Sigmoid colon (tissue), 7 donors: ENCODE measurements around the gene CD99L2. TPM values are rescaled to one million over a fixed set of nuclear protein-coding genes. Genes with fewer than 3 reads are reported as not detected.
"Not testable (repeated sequence)": the region's sequence is repeated elsewhere in the genome, so short reads cannot be mapped to it uniquely, and the experiment has no call there.

Experiments
- DNase-seq: peaks from one replicate; pipeline ENCODE4 v3.0.0-alpha.2; 2019
- H3K27ac ChIP-seq, 4 donors: fragments of 200-600 bp; sonication (generic); one replicate each; pipeline ENCODE4 v1.5.1; 2016 to 2019; ENCODE audit warnings: mild to moderate bottlenecking in 1 of 4
- H3K27me3 ChIP-seq, 3 donors: fragments of 200-600 bp; sonication (generic); one replicate each; pipeline ENCODE4 v1.5.1; 2019; ENCODE audit warnings: mild to moderate bottlenecking in 1 of 3
- H3K36me3 ChIP-seq, 4 donors: fragments of 200-600 bp; sonication (generic); one replicate each; pipeline ENCODE4 v1.5.1; 2016 to 2019
- H3K4me1 ChIP-seq, 4 donors: fragments of 200-600 bp; sonication (generic); one replicate each; pipeline ENCODE4 v1.5.1; 2017 to 2019
- H3K4me3 ChIP-seq, 4 donors: fragments of 200-600 bp; sonication (generic); one replicate each; pipeline ENCODE4 v1.5.1; 2017 to 2019; ENCODE audit warnings: mild to moderate bottlenecking in 2 of 4, moderate library complexity in 1 of 4
- H3K9me3 ChIP-seq, 4 donors: fragments of 200-600 bp in 3 of 4; sonication (generic) in 3 of 4; one replicate each; pipeline versions ENCODE4 v1.5.1 to v1.6.1; 2013 to 2019
- EP300 ChIP-seq, 4 donors: sonication (generic); formaldehyde crosslinking; IDR thresholded peaks; one replicate each; pipeline ENCODE4 v1.6.1; 2017; ENCODE audit warnings: antibody characterized with exemption in 4 of 4
- POLR2A ChIP-seq, 2 donors: fragments of 450-650 bp; IDR thresholded peaks; one replicate each; pipeline ENCODE4 v1.6.1; 2016; ENCODE audit warnings: antibody characterized with exemption in 2 of 2, mild to moderate bottlenecking in 2 of 2, moderate library complexity in 2 of 2
- POLR2AphosphoS5 ChIP-seq, 4 donors: sonication (generic); formaldehyde crosslinking; IDR thresholded peaks; one replicate each; pipeline ENCODE4 v1.6.1; 2017; ENCODE audit warnings: antibody characterized with exemption in 4 of 4
- WGBS, 2 donors: extraction: QIAGEN DNeasy Blood & Tissue Kit; methylation state at CpG; one replicate each; pipeline ENCODE4 v1.1.7; 2013; 5-methylcytosine and 5-hydroxymethylcytosine counted together
- intact Hi-C: fragments of 100-400 bp; cut with DNase I; formaldehyde crosslinking; loops from one replicate; pipeline ENCODE4 v1.15.1; 2023
- polyA plus RNA-seq, 3 donors: library from polyadenylated mRNA; stranded (reverse); fragments of 200-250 nt; gene quantifications; one replicate each; pipeline ENCODE4 v1.2.3, GENCODE V29; 2013
- total RNA-seq, 4 donors: library from RNA; depleted of rRNA; stranded (reverse); fragments of >200 nt; gene quantifications; one replicate each; pipeline ENCODE4 v1.1.0, GENCODE V29; 2016
- TF ChIP-seq, protein P1 (sequence below), 4 experiments: fragments of 450-650 bp in 3 of 4; fragments of 200-600 bp in 1 of 4; IDR thresholded peaks; one replicate each; pipeline ENCODE4 v1.5.1; 2016 to 2019; ENCODE audit warnings: antibody characterized with exemption in 4 of 4, mild to moderate bottlenecking in 3 of 4, moderate library complexity in 2 of 4
- donor health status: healthy with polysubstance abuse.
- donor health status: Bipolar disorder and iron deficiency.
- donor health status: healthy.

The CD99L2 gene
- total and polyA plus RNA-seq, 7 donors, result 4.8 to 62.6 (median 55.8) TPM

DNA sequence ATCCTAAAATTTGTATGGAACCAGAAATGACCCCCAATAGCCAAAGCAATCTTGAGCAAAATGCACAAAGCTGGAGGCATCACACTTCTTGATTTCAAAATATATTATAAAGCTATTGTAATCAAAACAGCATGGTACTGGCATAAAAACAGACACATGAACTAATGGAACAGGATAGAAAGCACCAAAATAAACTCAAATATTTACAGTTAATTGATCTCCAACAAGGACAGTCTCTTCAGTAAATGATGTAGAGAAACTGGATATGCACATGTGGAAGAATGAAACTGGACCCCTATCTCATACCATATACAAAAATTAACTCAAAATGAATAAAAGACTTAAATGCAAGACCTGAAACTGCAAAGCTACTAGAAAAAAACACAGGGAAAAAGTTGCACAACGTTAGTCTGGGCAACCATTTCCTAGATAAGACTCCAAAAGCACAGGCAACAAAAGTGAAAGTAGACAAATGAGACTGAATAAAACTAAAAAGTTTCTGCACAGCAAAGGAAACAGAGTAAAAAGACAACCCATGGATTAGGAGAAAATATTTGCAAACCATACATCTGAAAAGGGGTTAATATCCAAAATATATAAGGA lies 64.9 kb downstream of the CD99L2 start:
- Histone ChIP-seq H3K36me3 (no peaks in the 10 kb centered on the region), H3K9me3 (no peaks in the 10 kb centered on the region), H3K27me3 (no peaks in the 10 kb centered on the region), H3K4me1 (no peaks in the 10 kb centered on the region), H3K27ac (no peak overlapping the region), H3K4me3 (no peak overlapping the region)
- intact Hi-C loops, result no loop called here
- DNase-seq, result no peak
- TF ChIP-seq, protein P1, sequence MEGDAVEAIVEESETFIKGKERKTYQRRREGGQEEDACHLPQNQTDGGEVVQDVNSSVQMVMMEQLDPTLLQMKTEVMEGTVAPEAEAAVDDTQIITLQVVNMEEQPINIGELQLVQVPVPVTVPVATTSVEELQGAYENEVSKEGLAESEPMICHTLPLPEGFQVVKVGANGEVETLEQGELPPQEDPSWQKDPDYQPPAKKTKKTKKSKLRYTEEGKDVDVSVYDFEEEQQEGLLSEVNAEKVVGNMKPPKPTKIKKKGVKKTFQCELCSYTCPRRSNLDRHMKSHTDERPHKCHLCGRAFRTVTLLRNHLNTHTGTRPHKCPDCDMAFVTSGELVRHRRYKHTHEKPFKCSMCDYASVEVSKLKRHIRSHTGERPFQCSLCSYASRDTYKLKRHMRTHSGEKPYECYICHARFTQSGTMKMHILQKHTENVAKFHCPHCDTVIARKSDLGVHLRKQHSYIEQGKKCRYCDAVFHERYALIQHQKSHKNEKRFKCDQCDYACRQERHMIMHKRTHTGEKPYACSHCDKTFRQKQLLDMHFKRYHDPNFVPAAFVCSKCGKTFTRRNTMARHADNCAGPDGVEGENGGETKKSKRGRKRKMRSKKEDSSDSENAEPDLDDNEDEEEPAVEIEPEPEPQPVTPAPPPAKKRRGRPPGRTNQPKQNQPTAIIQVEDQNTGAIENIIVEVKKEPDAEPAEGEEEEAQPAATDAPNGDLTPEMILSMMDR (IDR thresholded peaks at IDR 0.05), result no peak
- no peak for TF ChIP-seq POLR2A (IDR thresholded peaks at IDR 0.05)
- WGBS, 2 donors, result 52 to 62% methylated on average over 1 of the region's 1 CpG

DNA sequence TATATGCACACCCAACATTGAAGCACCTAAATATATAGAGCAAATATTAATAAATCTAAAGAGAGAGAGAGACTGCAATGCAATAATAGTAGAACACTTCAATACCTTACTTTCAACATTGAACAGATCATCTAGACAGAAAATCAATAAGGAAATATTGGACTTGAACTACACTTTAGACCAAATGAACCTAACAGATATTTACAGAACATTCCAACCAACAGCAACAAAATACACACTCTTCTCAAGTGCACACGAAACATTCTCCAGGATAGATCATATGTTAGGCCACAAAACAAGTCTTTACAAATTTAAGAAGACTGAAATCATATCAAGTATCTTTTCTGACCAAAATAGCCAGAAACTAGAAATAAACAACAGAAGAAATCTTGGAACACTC lies 66.6 kb downstream of the CD99L2 start:
- intact Hi-C loops, result no loop called here
- Histone ChIP-seq H3K36me3 (peaks cover 0 to 4% (median 0%) of the 10 kb centered on the region in 4 donors), H3K4me3 (no peak overlapping the region), H3K4me1 (no peaks in the 10 kb centered on the region), H3K9me3 (no peaks in the 10 kb centered on the region), H3K27me3 (no peaks in the 10 kb centered on the region), H3K27ac (no peak overlapping the region)
- WGBS, 2 donors, result 70 to 76% methylated on average over 1 of the region's 1 CpG
- TF ChIP-seq POLR2A (IDR thresholded peaks at IDR 0.05) (no peak), EP300 (IDR thresholded peaks at IDR 0.05) (no peak)
- TF ChIP-seq, protein P1 (IDR thresholded peaks at IDR 0.05), result no peak
- DNase-seq, result no peak

DNA sequence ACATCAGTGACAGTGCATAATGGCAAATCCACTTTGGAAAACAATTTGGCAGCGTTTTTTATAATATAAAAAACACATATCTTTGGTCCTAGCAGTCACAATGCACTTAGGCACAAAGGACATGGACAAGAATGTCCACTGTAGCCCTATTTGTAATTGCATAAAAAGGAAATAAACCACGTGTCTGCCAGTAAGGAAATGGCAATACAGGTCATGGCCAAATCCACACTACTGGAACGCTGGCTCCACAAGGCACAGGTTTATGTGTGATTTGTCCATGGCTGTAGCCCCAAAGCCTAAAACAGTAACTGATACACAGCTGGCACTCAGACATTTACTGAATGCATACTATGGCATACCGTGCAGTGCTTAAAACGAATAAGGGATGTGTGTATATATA lies 69.7 kb downstream of the CD99L2 start:
- 92 to 93% methylated on average over 5 of the region's 5 CpGs for WGBS, 2 donors
- Histone ChIP-seq H3K4me1 (no peaks in the 10 kb centered on the region), H3K27me3 (no peaks in the 10 kb centered on the region), H3K36me3 (peaks cover 0 to 4% (median 0%) of the 10 kb centered on the region in 4 donors), H3K4me3 (no peak overlapping the region), H3K27ac (no peak overlapping the region), H3K9me3 (no peaks in the 10 kb centered on the region)
- no peak for DNase-seq
- TF ChIP-seq, protein P1 (IDR thresholded peaks at IDR 0.05), result no peak
- no peak for TF ChIP-seq EP300 (IDR thresholded peaks at IDR 0.05)
- intact Hi-C loops, result no loop called here

DNA sequence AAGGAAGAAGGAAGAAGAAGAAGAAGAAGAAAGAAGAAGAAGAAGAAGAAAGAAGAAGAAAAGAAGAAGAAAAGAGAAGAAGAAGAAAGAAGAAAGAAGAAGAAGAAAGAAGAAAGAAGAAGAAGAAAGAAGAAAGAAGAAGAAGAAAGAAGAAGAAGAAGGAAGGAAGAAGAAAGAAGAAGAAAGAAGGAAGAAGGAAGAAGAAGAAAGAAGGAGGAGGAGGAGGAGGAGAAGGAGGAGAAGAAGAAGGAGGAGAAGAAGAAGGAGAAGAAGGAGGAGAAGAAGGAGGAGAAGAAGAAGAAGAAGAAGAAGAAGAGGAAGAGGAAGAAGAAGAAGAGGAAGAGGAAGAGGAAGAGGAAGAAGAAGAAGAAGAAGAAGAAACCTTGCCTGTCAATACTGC lies 74.1 kb downstream of the CD99L2 start:
- H3K27ac ChIP-seq, H3K36me3 ChIP-seq, H3K27me3 ChIP-seq, H3K4me1 ChIP-seq, H3K4me3 ChIP-seq, DNase-seq, H3K9me3 ChIP-seq, intact Hi-C loops: not testable (repeated sequence)

DNA sequence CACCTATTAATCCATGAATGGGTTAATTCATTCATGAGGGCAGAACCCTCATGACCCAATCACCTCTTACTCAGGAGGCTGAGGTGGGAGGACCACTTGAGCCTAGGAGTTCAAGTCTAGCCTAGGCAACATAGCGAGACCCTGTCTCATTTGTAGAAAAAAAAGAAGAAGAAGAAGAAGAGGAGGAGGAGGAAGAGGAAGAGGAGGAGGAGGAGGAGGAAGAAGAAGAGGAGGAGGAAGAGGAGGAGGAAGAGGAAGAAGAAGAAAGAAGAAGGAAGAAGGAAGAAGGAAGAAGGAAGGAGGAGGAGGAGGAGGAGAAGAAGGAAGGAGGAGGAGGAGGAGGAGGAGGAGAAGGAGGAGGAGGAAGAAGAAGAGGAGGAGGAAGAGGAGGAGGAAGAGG lies 74.6 kb downstream of the CD99L2 start:
- H3K27ac ChIP-seq, H3K9me3 ChIP-seq, H3K4me1 ChIP-seq, DNase-seq, H3K4me3 ChIP-seq, H3K36me3 ChIP-seq, H3K27me3 ChIP-seq, intact Hi-C loops: not testable (repeated sequence)
- 100% methylated on average over 1 of the region's 1 CpG for WGBS, 2 donors

DNA sequence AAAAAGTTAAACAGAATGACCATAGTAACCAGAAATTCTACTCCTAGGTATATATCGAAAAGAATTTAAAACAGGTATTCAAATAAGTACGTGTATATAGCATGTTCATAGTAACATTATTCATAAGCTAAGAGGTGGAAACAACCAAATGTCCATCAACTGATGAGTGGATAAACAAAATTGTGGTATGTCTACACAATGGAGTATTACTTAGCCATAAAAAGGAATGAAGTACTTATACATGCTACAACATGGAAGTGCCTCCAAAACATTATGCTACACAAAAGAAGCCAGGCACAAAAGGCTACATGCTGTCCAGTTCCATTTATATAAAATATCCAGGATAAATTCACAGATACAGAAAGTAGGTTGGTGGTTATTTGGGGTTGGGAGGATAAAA lies 76.5 kb downstream of the CD99L2 start:
- Histone ChIP-seq H3K4me3 (no peak overlapping the region), H3K27ac (no peak overlapping the region), H3K4me1 (no peaks in the 10 kb centered on the region), H3K27me3 (no peaks in the 10 kb centered on the region), H3K9me3 (no peaks in the 10 kb centered on the region), H3K36me3 (no peaks in the 10 kb centered on the region)
- WGBS, 2 donors, result 98 to 100% methylated on average over 2 of the region's 2 CpGs
- intact Hi-C loops, result no loop called here
- DNase-seq, result no peak
- TF ChIP-seq, protein P1 (IDR thresholded peaks at IDR 0.05), result no peak
- TF ChIP-seq POLR2AphosphoS5 (IDR thresholded peaks at IDR 0.05) (no peak), POLR2A (IDR thresholded peaks at IDR 0.05) (no peak), EP300 (IDR thresholded peaks at IDR 0.05) (no peak)
